Right cardiac atrium (tissue), 5 donors: ENCODE data around the gene ADCY3. TPM values are rescaled to one million over a fixed set of nuclear protein-coding genes. Genes with fewer than 3 reads are reported as not detected.

Experiments
- ATAC-seq, 2 donors: fragments of 200-7000 bp; cut with Tn5 transposase; one replicate each; pipeline versions ENCODE4 v1.8.0 to v1.9.1; 2020; ENCODE audit warnings: moderate library complexity in 2 of 2, mild to moderate bottlenecking in 1 of 2
- DNase-seq, 3 donors: peaks; one replicate each; pipeline ENCODE4 v3.0.0-alpha.2; 2020
- H3K27ac ChIP-seq: one replicate; pipeline ENCODE4 v1.5.1; 2013; ENCODE audit warnings: mild to moderate bottlenecking, low read length, control low read depth, moderate library complexity
- H3K27me3 ChIP-seq: one replicate; pipeline ENCODE4 v1.6.1; 2013; ENCODE audit not compliant: control insufficient read depth, insufficient read depth
- H3K4me1 ChIP-seq: one replicate; pipeline ENCODE4 v1.6.1; 2013; ENCODE audit warnings: low read length; ENCODE audit not compliant: control insufficient read depth, insufficient read depth
- H3K4me3 ChIP-seq: one replicate; pipeline ENCODE4 v1.5.1; 2013; ENCODE audit warnings: low read length, control low read depth
- H3K9me3 ChIP-seq: one replicate; pipeline ENCODE4 v1.6.1; 2013; ENCODE audit warnings: low read length; ENCODE audit not compliant: control insufficient read depth
- WGBS: extraction: QIAGEN DNeasy Blood & Tissue Kit; methylation state at CpG from one replicate; pipeline ENCODE4 v1.1.7; 2013; 5-methylcytosine and 5-hydroxymethylcytosine counted together
- intact Hi-C, 4 donors: fragments of 100-400 bp; cut with DNase I; formaldehyde crosslinking; loops; one replicate each; pipeline versions ENCODE4 v1.11.0 to v1.14.0; 2022 to 2023
- polyA plus RNA-seq: library from polyadenylated mRNA; stranded (reverse); fragments of 200-250 nt; gene quantifications from one replicate; pipeline ENCODE4 v1.2.3, GENCODE V29; 2013
- total RNA-seq, 4 donors: library from RNA; stranded (reverse); fragmentation: NEBNext Ultra II Directional; extraction: Animal tissue kit (Norgen Biotek cat#: 25700); gene quantifications; one replicate each; pipeline ENCODE4 v1.2.1, GENCODE V29; 2021
- donor health status: healthy with polysubstance abuse.
- donor health status: DM: no; HTN: yes; CAD: no.
- donor health status: DM: no; HTN: no; CAD: no.
- donor health status: DM: no; HTN: yes; CAD: no; lungs with severe emphysema.
- donor health status: DM: yes; HTN: yes; CAD: no.

The ADCY3 gene
- total and polyA plus RNA-seq, 5 donors, result 11.7 to 30.4 (median 17.2) TPM

GRCh38 chr2:24828238-24828996 lies 91.6 kb downstream of the ADCY3 start:
- no peak overlapping the region for H3K4me3 ChIP-seq
- no peaks in the 10 kb centered on the region for H3K4me1 ChIP-seq
- intact Hi-C loops, result loop anchor here in 2 of 4 donors (5.0 kb wide), 3 partner anchors 406 to 421 kb away; no protein-coding TSS in a partner anchor
- ATAC-seq (no peak), DNase-seq (peak in 1 of 3 donors; percentile 49)
- H3K27me3 ChIP-seq, result no peaks in the 10 kb centered on the region
- no peak overlapping the region for H3K27ac ChIP-seq
- no peaks in the 10 kb centered on the region for H3K9me3 ChIP-seq
- 70% methylated on average over 17 of the region's 17 CpGs for WGBS

- Histone ChIP-seq H3K27me3 (no peaks in the 10 kb centered on the region), H3K9me3 (no peaks in the 10 kb centered on the region), H3K4me3 (no peak overlapping the region), H3K4me1 (no peaks in the 10 kb centered on the region), H3K27ac (no peak overlapping the region)
- DNase-seq (peak; percentile 78 to 91 (median 85)), ATAC-seq (peak; percentile 90 to 94)
- WGBS, result 28% methylated on average over 30 of the region's 30 CpGs
- intact Hi-C loops, result loop anchor here in 3 of 4 donors (2.0 to 5.0 kb wide), 4 partner anchors 405 to 420 kb away; no protein-coding TSS in a partner anchor
Measured at GRCh38 chr2:24827321-24828237, 92.5 kb downstream of the ADCY3 start.

GRCh38 chr2:24826773-24827145 lies 93.3 kb downstream of the ADCY3 start:
- Histone ChIP-seq H3K4me1 (no peaks in the 10 kb centered on the region), H3K4me3 (no peak overlapping the region), H3K9me3 (no peaks in the 10 kb centered on the region), H3K27ac (no peak overlapping the region), H3K27me3 (no peaks in the 10 kb centered on the region)
- 52% methylated on average over 5 of the region's 5 CpGs for WGBS
- DNase-seq, result no peak
- intact Hi-C loops, result loop anchor here in 3 of 4 donors (2.0 to 5.0 kb wide), 4 partner anchors 404 to 419 kb away; no protein-coding TSS in a partner anchor
- no peak for ATAC-seq

- DNase-seq (no peak), ATAC-seq (no peak)
- Histone ChIP-seq H3K4me1 (no peaks in the 10 kb centered on the region), H3K27me3 (no peaks in the 10 kb centered on the region), H3K4me3 (no peak overlapping the region), H3K27ac (no peak overlapping the region), H3K9me3 (no peaks in the 10 kb centered on the region)
- WGBS, result 87% methylated on average over 14 of the region's 14 CpGs
- intact Hi-C loops, result loop anchor here in 3 of 4 donors (2.0 to 5.0 kb wide), 4 partner anchors 404 to 419 kb away; no protein-coding TSS in a partner anchor
Measured at GRCh38 chr2:24825883-24826772, 93.9 kb downstream of the ADCY3 start.

GRCh38 chr2:24824966-24825882 lies 94.8 kb downstream of the ADCY3 start:
- 89% methylated on average over 16 of the region's 16 CpGs for WGBS
- Histone ChIP-seq H3K27me3 (no peaks in the 10 kb centered on the region), H3K9me3 (no peaks in the 10 kb centered on the region), H3K27ac (no peak overlapping the region), H3K4me3 (no peak overlapping the region), H3K4me1 (no peaks in the 10 kb centered on the region)
- DNase-seq (peak in 1 of 3 donors; percentile 44), ATAC-seq (no peak)
- intact Hi-C loops, result loop anchor here in 2 of 4 donors (5.0 kb wide), 3 partner anchors 403 to 418 kb away; no protein-coding TSS in a partner anchor

GRCh38 chr2:24824071-24824588 lies 95.9 kb downstream of the ADCY3 start:
- DNase-seq (no peak), ATAC-seq (no peak)
- Histone ChIP-seq H3K9me3 (no peaks in the 10 kb centered on the region), H3K27me3 (no peaks in the 10 kb centered on the region), H3K4me1 (no peaks in the 10 kb centered on the region), H3K4me3 (no peak overlapping the region), H3K27ac (no peak overlapping the region)
- intact Hi-C loops, result no loop called here
- WGBS, result 95% methylated on average over 14 of the region's 14 CpGs

GRCh38 chr2:24822049-24822706 lies 97.9 kb downstream of the ADCY3 start:
- intact Hi-C loops, result no loop called here
- Histone ChIP-seq H3K27me3 (no peaks in the 10 kb centered on the region), H3K4me3 (no peak overlapping the region), H3K27ac (no peak overlapping the region), H3K4me1 (no peaks in the 10 kb centered on the region), H3K9me3 (no peaks in the 10 kb centered on the region)
- WGBS, result 88% methylated on average over 7 of the region's 7 CpGs
- DNase-seq, result no peak
- no peak for ATAC-seq

- WGBS, result 91% methylated on average over 15 of the region's 15 CpGs
- no peaks in the 10 kb centered on the region for H3K4me1 ChIP-seq
- H3K4me3 ChIP-seq, result no peak overlapping the region
- intact Hi-C loops, result no loop called here
- DNase-seq (no peak), ATAC-seq (no peak)
- H3K27ac ChIP-seq, result no peak overlapping the region
- no peaks in the 10 kb centered on the region for H3K27me3 ChIP-seq
- H3K9me3 ChIP-seq, result no peaks in the 10 kb centered on the region
Measured at GRCh38 chr2:24821433-24821891, 98.6 kb downstream of the ADCY3 start.
